GM10266 (cell line): Measurements from ENCODE around the gene CRIP3.

Experiments used
- DNase-seq: peaks from one replicate; pipeline ENCODE4 v3.0.0; 2012; ENCODE audit errors: extremely low spot score
- TF ChIP-seq, protein P1 (sequence below): IDR thresholded peaks from 2 replicates; pipeline ENCODE4 v1.5.1; 2012; ENCODE audit warnings: mild to moderate bottlenecking, low read depth; ENCODE audit not compliant: control insufficient read depth, insufficient read depth; ENCODE audit errors: missing control alignments

CRIP3 gene

DNA sequence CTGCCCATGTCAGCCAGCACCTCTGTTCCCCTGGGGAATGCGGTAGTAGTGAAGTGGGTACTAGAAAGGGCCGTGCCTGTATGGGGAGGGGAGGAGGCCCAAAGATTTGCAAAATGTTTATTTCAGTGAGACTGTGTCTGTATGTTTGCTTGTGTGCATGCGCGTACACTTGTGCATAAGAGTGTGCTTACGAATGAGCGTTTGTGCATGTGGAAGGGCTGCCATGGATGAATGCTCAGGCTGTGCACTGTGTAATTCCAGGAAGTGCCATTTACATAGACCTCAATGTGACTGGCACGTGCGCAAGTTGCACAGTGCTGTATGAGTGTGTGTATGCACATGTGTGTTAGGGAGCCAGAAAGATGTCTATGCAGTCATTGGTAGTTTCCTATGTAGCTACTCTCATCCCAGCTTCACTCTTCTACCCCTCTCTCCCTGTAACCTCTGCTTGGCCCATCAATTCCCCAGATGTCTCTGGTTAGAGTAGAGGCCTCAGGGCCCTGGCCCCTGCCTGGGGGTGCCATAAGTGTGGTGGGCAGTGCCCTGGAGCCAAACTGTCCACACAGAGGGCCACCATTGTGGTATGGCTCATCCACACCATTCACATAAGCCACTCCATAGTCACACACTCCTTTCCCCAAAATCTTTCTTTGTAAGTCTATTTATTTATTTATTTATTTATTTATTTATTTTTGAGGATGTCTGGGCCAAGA is 37.4 kb downstream of the CRIP3 start:
- DNase-seq, result no peak

DNA sequence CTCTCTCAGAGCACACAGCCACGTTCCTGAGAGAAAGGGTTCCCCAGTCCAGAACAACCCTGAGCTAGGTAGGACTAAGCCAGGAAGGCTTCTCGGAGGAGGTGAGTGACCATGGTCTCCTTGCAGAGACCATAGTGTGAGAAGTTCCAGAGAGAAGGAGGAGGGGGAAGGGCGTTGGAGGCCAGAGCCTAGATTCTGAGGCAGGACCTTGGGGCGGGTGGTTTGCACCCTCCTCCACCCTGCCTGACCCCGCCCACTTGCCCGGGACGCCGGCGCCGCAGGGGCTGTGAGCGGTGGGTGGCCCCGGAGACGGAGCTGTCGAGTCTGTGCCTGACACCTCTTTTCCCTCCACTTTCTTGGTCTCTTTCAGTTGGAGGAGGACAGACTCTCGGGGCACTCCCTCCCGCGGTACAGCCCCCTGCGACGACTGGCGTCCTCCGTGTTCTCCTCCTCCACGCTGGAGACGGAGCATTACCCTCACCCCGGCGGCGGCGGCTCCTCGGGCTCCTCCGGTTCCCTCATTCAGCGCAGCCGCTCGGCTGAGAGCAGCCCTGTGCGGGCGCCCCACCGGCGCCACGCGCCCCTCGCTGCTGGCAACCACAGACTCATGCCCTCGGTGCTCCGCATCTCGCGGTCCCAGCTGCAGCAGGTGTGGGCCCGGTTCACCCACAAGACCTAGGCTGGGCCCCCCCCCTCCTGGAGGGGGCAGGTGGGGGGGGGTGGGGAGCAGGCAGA is 39.2 kb downstream of the CRIP3 start:
- TF ChIP-seq, protein P1, sequence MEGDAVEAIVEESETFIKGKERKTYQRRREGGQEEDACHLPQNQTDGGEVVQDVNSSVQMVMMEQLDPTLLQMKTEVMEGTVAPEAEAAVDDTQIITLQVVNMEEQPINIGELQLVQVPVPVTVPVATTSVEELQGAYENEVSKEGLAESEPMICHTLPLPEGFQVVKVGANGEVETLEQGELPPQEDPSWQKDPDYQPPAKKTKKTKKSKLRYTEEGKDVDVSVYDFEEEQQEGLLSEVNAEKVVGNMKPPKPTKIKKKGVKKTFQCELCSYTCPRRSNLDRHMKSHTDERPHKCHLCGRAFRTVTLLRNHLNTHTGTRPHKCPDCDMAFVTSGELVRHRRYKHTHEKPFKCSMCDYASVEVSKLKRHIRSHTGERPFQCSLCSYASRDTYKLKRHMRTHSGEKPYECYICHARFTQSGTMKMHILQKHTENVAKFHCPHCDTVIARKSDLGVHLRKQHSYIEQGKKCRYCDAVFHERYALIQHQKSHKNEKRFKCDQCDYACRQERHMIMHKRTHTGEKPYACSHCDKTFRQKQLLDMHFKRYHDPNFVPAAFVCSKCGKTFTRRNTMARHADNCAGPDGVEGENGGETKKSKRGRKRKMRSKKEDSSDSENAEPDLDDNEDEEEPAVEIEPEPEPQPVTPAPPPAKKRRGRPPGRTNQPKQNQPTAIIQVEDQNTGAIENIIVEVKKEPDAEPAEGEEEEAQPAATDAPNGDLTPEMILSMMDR, result no peak
- DNase-seq, result no peak

More for the DNA sequence above, 37.4 kb downstream of the CRIP3 start:
- TF ChIP-seq, protein P1, result no peak

DNA sequence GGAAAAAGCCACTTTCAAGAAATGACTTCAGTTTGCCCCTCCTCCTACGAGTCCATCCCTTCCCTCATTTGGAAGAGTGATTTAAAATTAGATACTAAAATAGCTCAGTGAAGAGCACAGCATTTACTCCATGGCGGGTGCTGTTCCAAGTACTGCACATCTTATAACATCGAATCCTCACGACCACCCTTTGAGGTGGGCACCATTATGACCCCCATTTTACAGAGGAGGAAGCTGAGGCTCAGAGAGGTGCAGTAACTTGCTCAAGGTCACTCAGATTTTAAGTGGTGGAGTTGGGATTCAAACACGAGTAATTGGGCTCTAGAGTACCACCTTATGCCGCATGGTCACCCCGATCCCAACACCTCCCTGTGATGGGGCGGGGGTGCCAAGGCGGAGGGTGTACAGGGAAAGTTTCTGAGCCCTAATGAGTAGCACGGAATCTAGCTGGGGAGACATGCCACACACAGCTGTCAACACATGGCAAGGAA is 39.8 kb downstream of the CRIP3 start:
- TF ChIP-seq, protein P1, result no peak
- no peak for DNase-seq

DNA sequence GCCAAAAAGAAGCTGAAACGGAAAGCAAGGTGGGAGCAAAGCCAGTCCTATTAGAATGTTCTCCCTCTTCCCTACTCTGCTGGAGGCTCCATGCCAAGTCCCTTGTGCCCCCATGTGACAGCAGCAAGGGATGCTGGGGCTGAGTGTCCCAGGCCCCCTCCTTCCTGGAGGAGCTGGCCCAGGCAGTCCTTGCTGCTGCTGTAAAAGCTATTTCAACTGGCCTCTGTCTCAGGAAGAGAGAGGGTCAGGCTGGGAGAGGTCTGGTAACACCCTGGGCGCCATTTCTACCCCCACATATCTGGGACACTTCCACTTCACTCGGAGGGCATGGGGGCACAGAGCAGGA is 40.3 kb downstream of the CRIP3 start:
- DNase-seq, result no peak
- TF ChIP-seq, protein P1, result no peak

DNA sequence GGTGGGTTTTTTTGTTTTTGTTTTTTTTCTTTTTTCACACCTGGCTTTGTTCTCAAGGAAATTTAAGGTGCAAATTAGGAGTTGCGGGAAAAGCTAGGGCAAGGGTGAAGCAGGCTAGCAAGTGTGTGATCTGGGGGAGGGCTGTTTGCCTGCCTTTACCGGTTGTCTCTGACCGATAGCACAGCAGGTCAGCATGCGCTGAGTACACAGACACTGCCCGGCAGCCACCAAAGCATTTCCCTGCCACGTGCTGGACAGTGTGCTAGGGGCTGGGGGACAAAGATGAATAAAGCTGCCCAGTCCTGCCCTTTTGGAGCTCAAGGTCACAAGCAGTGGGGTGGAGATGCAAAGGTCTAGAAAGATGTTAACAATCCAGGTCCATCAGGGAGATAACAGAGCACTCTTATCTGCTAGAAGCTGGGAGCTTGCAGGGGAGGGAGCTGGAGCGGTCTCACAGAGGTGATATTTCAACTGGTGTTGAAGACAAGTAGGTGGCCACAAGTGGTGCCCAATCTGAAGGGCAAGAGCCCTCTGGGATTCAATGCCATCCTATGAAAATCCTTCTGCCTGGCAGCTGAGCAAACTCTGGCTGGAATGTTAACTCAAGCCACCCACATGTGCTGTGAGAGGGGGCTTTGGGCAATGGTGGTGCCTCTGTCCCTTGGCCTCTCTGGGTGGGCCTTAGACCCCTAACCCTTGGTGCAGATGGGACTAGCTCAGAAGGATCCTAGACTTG is 40.8 kb downstream of the CRIP3 start:
- no peak for DNase-seq
- TF ChIP-seq, protein P1, result no peak

DNA sequence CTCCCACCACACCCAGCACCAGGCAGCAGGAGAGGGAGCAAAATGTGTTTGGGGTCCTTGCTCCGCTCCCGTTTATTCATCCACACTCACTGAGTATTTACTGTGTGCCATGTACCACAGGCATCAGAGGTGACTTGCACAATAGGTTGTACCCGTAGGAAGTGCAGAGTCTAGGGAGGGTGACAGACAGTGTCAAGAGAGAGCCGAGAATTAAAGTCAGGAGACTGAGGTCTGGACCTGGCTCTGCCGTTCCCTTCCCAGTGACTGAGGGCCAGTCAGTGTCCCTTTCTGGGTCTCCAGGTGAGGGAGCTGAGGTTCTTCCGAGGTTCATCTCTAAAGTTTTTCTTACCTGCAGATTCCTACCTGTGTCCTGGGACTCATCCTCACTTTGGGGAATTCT is 43.1 kb downstream of the CRIP3 start:
- DNase-seq, result no peak
- TF ChIP-seq, protein P1, result no peak
